A673 (cell line): Measurements from ENCODE around the gene KATNB1.

ENCODE experiments used
- EZH2 ChIP-seq: fragments of 200-600 bp; sonication (generic); IDR thresholded peaks from 2 replicates; pipeline ENCODE4 v1.6.1; 2017; ENCODE audit warnings: borderline replicate concordance, low read depth, mild to moderate bottlenecking, mixed read lengths, antibody characterized with exemption, low read length; ENCODE audit not compliant: poor library complexity, severe bottlenecking
- TF ChIP-seq, protein P1 (sequence below): fragments of 300-800, 200-600 bp; sonication (generic); conservative IDR thresholded peaks from 2 replicates; pipeline ENCODE4 v1.5.1; 2017; ENCODE audit warnings: low read depth, mild to moderate bottlenecking, antibody characterized with exemption, low read length, moderate library complexity, mixed read lengths

DNA sequence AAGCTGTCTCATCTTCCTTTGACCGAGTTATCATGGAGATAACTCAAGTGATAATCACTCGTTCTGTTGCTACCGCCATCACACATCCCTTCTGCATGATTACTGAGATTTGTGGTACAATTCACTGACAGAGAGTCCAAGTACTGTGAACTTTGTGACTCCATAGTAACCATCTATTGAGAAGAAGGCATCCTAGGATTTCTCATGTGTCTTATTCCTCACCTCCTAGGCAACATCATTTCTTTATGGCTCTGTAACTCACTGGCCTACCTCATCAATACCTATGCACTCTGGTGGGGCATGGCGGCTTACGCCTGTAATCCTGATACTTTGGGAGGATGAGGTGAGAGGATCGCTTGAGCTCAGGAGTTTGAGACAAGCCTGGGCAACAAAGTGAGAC is 21.5 kb upstream of the KATNB1 start:
- TF ChIP-seq, protein P1, sequence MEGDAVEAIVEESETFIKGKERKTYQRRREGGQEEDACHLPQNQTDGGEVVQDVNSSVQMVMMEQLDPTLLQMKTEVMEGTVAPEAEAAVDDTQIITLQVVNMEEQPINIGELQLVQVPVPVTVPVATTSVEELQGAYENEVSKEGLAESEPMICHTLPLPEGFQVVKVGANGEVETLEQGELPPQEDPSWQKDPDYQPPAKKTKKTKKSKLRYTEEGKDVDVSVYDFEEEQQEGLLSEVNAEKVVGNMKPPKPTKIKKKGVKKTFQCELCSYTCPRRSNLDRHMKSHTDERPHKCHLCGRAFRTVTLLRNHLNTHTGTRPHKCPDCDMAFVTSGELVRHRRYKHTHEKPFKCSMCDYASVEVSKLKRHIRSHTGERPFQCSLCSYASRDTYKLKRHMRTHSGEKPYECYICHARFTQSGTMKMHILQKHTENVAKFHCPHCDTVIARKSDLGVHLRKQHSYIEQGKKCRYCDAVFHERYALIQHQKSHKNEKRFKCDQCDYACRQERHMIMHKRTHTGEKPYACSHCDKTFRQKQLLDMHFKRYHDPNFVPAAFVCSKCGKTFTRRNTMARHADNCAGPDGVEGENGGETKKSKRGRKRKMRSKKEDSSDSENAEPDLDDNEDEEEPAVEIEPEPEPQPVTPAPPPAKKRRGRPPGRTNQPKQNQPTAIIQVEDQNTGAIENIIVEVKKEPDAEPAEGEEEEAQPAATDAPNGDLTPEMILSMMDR = no peak
- TF ChIP-seq EZH2 = no peak
